ENCODE data around the gene TEX28. TPM values are rescaled to one million over a fixed set of nuclear protein-coding genes. Genes with fewer than 3 reads are reported as not detected.
"Not testable (repeated sequence)": the region's sequence is repeated elsewhere in the genome, so short reads cannot be mapped to it uniquely, and the experiment has no call there.

The TEX28 gene
- total RNA-seq, 2 experiments from 2014 or later: not detected

DNA sequence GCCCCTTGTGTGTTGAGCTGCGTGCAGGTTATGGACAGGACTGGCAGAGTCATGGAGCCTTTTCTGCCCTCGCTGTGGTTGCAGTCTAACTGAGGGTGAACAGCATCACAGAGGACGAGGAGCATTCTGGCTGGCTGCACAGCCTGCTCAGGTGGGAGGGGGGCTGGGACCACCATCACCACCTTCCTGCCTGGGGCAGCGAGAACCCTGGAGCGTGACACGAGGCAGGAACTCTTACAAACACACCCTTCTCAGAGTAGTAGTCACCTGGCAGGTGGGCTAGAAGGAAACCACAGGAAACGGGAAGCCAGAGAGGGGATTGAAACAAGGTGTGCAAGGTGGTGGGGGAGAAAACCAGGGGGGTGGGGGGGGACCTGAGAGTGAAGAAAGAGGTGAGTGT lies 26.2 kb upstream of the TEX28 start:
- Mint-ChIP-seq H3K27ac (peak overlapping the region; percentile 12), H3K27me3 (no peaks in the 10 kb centered on the region), H3K4me3 (peak overlapping the region; percentile 46), H3K36me3 (no peaks in the 10 kb centered on the region), H3K4me1 (peaks cover 36% of the 10 kb centered on the region), H3K9me3 (no peaks in the 10 kb centered on the region)
- no peak for DNase-seq

GRCh38 chrX:154320406-154320805 lies 25.5 kb upstream of the TEX28 start:
- Mint-ChIP-seq H3K27ac (peak overlapping the region; percentile 62), H3K27me3 (no peaks in the 10 kb centered on the region), H3K36me3 (no peaks in the 10 kb centered on the region), H3K9me3 (no peaks in the 10 kb centered on the region), H3K4me3 (no peak overlapping the region), H3K4me1 (peaks cover 30% of the 10 kb centered on the region)
- no peak for DNase-seq

- H3K27ac Mint-ChIP-seq: no peak overlapping the region
- peaks cover 48% of the 10 kb centered on the region for H3K4me1 Mint-ChIP-seq
- no peaks in the 10 kb centered on the region for H3K9me3 Mint-ChIP-seq
- DNase-seq: no peak
- no peaks in the 10 kb centered on the region for H3K36me3 Mint-ChIP-seq
- no peaks in the 10 kb centered on the region for H3K27me3 Mint-ChIP-seq
- no peak overlapping the region for H3K4me3 Mint-ChIP-seq
Measured at GRCh38 chrX:154317391-154317995, 22.6 kb upstream of the TEX28 start.

- Mint-ChIP-seq H3K27ac (no peak overlapping the region), H3K4me3 (no peak overlapping the region), H3K4me1 (peaks cover 52% of the 10 kb centered on the region), H3K27me3 (no peaks in the 10 kb centered on the region), H3K36me3 (no peaks in the 10 kb centered on the region), H3K9me3 (no peaks in the 10 kb centered on the region)
- no peak for DNase-seq
Measured at GRCh38 chrX:154315416-154315815, 20.5 kb upstream of the TEX28 start.

- peak; percentile 40 for DNase-seq
- Mint-ChIP-seq H3K27me3 (no peaks in the 10 kb centered on the region), H3K9me3 (no peaks in the 10 kb centered on the region), H3K4me3 (peak overlapping the region; percentile 49), H3K4me1 (peaks cover 53% of the 10 kb centered on the region), H3K36me3 (no peaks in the 10 kb centered on the region), H3K27ac (peak overlapping the region; percentile 91)
Measured at GRCh38 chrX:154313147-154313546, 18.2 kb upstream of the TEX28 start.

DNA sequence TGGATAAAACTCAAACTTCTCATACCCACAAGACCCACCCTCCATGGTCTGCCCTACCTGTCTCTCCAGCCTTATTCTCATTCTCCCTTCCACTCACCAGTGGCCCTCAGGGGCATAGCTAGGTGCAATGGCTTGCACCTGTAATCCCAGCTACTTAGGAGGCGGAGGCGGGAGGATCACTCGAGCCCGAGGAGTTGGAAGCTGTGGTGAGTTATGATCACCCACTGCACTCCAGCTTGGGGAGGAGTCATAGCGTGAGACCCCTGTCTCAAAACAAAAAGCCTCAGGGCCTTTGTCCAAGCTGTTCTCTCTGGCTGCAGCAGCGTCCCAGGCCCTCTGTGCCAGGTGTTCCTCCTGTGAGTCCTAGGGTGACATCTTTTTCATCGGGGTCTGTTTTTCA lies 17.2 kb upstream of the TEX28 start:
- Mint-ChIP-seq H3K27me3 (no peaks in the 10 kb centered on the region), H3K9me3 (no peaks in the 10 kb centered on the region), H3K27ac (no peak overlapping the region), H3K36me3 (no peaks in the 10 kb centered on the region), H3K4me3 (no peak overlapping the region), H3K4me1 (peaks cover 54% of the 10 kb centered on the region)
- no peak for DNase-seq

DNA sequence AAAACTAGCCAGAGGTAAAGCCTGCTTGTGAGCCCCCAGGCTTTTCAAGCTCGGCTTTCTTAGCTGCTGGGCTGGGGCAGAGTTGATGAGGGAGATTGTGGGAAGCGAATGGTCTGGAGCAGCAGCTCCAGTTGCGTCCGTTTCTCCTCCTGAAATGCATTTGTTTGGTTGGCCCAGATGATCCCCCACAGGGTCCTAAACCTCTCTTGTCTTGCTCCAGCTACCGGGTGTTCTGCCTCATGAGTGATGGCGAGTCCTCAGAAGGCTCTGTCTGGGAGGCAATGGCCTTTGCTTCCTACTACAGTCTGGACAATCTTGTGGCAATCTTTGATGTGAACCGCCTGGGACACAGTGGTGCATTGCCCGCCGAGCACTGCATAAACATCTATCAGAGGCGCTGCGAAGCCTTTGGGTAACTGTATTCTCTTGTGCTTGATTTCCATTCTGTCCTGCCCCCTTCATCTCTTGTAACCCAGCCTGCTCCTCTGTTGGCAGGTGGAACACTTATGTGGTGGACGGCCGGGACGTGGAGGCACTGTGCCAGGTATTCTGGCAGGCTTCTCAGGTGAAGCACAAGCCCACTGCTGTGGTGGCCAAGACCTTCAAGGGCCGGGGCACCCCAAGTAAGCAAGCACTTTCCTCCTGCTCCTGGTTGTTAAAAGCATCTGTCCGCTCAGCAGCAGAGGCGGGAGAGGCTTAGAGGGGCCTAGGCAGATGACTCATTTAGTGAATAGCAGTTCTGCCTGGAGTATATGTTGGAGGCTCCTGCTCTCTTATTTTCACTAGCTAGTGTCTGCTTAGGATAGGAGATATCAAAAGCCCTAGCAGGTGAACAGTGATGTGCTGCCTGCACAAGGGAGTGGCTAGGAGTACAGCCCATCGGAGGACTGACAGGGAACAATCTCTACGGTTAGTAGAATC lies 16.0 kb upstream of the TEX28 start:
- H3K9me3 Mint-ChIP-seq: no peaks in the 10 kb centered on the region
- no peak overlapping the region for H3K4me3 Mint-ChIP-seq
- no peaks in the 10 kb centered on the region for H3K36me3 Mint-ChIP-seq
- no peaks in the 10 kb centered on the region for H3K27me3 Mint-ChIP-seq
- peaks cover 52% of the 10 kb centered on the region for H3K4me1 Mint-ChIP-seq
- DNase-seq: no peak
- no peak overlapping the region for H3K27ac Mint-ChIP-seq

DNA sequence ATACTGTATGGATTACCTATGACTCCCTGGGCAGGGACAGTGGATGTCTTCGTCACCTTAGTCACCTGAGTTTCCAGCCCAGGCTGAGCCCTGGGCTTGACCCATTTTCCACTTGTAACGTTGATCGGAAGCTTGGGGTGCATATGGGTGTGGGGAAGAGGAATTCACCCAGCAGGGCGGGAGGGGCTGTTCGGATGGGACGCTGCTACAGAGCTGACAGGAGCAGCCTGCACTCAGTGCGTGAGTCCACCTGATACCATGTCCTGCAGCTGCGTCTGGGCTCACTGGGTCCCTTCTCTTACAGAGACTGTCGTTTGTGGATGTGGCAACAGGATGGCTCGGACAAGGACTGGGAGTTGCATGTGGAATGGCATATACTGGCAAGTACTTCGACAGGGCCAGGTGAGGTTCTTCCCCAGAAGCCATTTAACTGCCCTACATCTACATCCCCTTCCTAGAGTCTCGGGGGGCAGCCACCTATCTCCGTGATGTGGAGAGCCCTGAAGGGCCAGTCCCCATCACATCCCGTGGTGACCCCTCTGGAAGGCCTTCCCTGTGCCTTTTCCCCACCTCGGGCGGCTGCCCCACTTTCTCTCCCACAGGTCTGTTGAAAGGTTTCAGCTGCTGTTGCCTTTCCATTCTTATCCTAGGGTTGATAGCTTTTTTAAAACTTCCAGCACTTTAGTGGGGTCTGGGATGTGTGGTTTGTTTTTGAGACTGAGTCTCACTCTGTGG lies 14.3 kb upstream of the TEX28 start:
- H3K36me3 Mint-ChIP-seq: no peaks in the 10 kb centered on the region
- no peak overlapping the region for H3K4me3 Mint-ChIP-seq
- H3K9me3 Mint-ChIP-seq: no peaks in the 10 kb centered on the region
- DNase-seq: no peak
- no peaks in the 10 kb centered on the region for H3K27me3 Mint-ChIP-seq
- H3K4me1 Mint-ChIP-seq: peaks cover 45% of the 10 kb centered on the region
- H3K27ac Mint-ChIP-seq: no peak overlapping the region

DNA sequence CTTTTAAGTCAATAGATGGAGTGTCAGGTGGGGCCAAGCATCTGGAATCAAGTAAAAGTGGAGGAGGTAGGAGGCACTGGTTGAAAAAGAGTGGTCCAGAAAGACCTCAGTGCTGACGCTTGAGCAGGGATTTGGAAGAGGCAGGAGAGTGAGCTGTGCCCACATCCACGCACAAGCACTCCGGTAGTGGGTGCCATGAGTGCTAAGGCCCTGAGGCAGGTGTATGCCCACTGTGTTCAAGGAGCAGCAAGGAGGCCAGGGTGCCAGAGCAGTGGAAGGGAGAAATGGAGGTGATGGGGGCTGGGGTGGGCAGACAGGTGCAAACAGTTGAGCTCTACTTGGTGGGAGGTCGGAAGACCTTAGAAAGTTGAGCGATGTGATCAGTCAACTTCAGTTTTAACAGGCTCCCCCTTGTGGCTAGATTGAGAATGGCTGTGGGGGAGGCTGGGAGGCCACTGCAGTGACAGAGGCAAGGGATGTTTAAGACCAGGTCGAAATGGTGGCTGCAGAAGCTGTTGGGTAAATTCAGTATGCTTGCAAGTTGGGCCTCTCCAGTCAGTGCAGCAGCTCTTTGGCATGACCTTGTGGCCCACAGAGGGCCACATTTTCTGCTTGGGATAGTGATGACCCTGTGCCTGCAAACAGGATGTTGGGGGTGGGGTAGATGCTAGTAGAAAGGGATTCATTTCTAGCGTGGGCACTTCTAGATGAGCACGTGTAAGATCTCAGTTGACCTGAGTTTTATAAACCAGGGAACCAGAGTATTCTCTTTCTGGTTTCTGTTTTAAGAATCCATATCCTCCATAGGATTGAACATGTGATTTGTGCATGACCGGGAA lies 13.4 kb upstream of the TEX28 start:
- no peaks in the 10 kb centered on the region for H3K27me3 Mint-ChIP-seq
- H3K27ac Mint-ChIP-seq: peak overlapping the region; percentile 69
- H3K4me1 Mint-ChIP-seq: peaks cover 42% of the 10 kb centered on the region
- no peaks in the 10 kb centered on the region for H3K9me3 Mint-ChIP-seq
- H3K36me3 Mint-ChIP-seq: peaks cover 1% of the 10 kb centered on the region
- peak; percentile 71 for DNase-seq
- H3K4me3 Mint-ChIP-seq: no peak overlapping the region

GRCh38 chrX:154307202-154307601 lies 12.3 kb upstream of the TEX28 start:
- Mint-ChIP-seq H3K27me3 (no peaks in the 10 kb centered on the region), H3K4me1 (peaks cover 31% of the 10 kb centered on the region), H3K27ac (no peak overlapping the region), H3K4me3 (no peak overlapping the region), H3K9me3 (no peaks in the 10 kb centered on the region), H3K36me3 (peaks cover 1% of the 10 kb centered on the region)
- DNase-seq: no peak

DNA sequence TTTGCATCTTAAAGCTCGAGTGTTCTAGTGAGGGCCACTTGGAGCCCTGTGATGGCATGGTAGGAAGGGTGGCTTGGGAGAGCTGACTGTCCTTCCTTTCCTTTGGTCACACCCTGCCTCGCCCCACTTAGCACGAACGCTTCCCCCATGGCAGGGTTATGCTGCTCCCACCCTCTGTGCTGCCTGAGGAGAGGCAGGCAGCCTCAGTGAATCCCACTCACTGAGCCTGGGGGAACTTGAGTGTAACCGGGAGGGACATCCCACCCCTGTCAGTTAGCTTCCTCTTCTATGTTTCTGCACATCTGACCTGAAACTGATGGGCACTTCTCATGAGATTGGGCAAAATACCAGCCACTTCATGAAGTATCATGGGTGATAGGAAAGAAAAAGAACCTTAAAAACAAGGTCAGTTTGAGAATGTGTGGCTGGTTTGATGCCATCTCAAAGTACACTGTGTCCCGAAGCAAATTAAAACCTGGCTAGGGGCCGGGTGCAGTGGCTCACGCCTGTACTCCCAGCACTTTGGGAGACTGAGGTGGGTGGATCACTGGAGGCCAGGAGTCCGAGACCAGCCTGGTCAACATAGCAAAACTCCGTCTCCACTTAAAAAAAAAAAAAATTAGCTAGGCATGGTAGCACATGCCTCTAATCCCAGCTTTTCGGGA lies 10.7 kb upstream of the TEX28 start:
- Mint-ChIP-seq H3K27me3 (no peaks in the 10 kb centered on the region), H3K27ac (no peak overlapping the region), H3K9me3 (no peaks in the 10 kb centered on the region), H3K4me1 (peaks cover 18% of the 10 kb centered on the region), H3K36me3 (peaks cover 1% of the 10 kb centered on the region), H3K4me3 (no peak overlapping the region)
- DNase-seq: no peak

GRCh38 chrX:154304846-154305245 lies 9.9 kb upstream of the TEX28 start:
- H3K9me3 Mint-ChIP-seq: no peaks in the 10 kb centered on the region
- peaks cover 16% of the 10 kb centered on the region for H3K4me1 Mint-ChIP-seq

GRCh38 chrX:154303476-154303875 lies 8.6 kb upstream of the TEX28 start:
- H3K4me1 Mint-ChIP-seq: peaks cover 11% of the 10 kb centered on the region
- peaks cover 1% of the 10 kb centered on the region for H3K36me3 Mint-ChIP-seq
- H3K27me3 Mint-ChIP-seq: no peaks in the 10 kb centered on the region
- no peaks in the 10 kb centered on the region for H3K9me3 Mint-ChIP-seq
- H3K4me3 Mint-ChIP-seq: no peak overlapping the region
- no peak for DNase-seq
- H3K27ac Mint-ChIP-seq: no peak overlapping the region

More at GRCh38 chrX:154304846-154305245, 9.9 kb upstream of the TEX28 start:
- no peak for DNase-seq
- no peak overlapping the region for H3K27ac Mint-ChIP-seq
- H3K4me3 Mint-ChIP-seq: no peak overlapping the region
- peaks cover 1% of the 10 kb centered on the region for H3K36me3 Mint-ChIP-seq
- H3K27me3 Mint-ChIP-seq: no peaks in the 10 kb centered on the region

GRCh38 chrX:154302998-154303397 lies 8.1 kb upstream of the TEX28 start:
- H3K4me1 Mint-ChIP-seq, DNase-seq, H3K36me3 Mint-ChIP-seq, H3K4me3 Mint-ChIP-seq, H3K27me3 Mint-ChIP-seq, H3K27ac Mint-ChIP-seq, H3K9me3 Mint-ChIP-seq: not testable (repeated sequence)

Measured in activated naive CD8-positive, alpha-beta T cell treated with anti-CD3 and anti-CD28 coated beads for 36 hours (primary cell).